ENCODE data around the gene GRM5.

- no peak for TF ChIP-seq CTCF (IDR thresholded peaks at IDR 0.05)
- no peak for TF ChIP-seq ZFX (IDR thresholded peaks at IDR 0.05; ENCODE audit: borderline replicate concordance)
These were observed 238.6 kb downstream of the GRM5 start for GRCh38 chr11:88827018-88827676.
